ENCODE measurements around the gene EPC2.
"Not testable (repeated sequence)": the region's sequence is repeated elsewhere in the genome, so short reads cannot be mapped to it uniquely, and the experiment has no call there.

Gene EPC2

DNA sequence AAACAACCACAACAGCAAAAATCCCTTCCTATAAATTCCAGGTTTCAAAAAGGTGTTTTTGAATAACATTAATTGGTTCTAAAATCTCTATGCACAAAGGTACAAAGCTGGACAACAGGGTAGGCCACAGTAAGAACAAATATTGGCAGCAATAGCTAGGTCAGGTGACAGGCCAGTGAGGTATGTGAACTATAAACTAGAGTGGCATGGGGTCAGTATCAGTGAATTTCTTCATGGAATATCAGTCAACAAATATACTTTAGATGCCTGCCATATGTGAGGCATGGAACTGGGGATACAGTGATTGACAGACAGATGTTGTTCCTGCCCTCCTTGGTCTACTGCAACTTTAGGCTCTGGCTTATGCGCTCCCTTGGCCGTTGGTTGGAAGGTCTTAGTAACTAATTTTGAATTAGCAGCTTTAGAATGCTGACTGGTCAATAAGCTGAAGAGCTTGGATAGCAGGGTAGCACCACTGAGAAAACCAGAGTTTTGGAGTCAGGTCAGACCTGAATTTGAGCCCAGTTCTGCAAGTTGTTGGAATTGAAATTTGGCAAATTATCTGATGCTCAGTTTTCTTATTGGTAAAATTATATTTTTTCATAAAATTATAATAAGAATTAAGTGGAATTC, 2.3 kb upstream of the EPC2 start:
- no peak for DNase-seq

DNA sequence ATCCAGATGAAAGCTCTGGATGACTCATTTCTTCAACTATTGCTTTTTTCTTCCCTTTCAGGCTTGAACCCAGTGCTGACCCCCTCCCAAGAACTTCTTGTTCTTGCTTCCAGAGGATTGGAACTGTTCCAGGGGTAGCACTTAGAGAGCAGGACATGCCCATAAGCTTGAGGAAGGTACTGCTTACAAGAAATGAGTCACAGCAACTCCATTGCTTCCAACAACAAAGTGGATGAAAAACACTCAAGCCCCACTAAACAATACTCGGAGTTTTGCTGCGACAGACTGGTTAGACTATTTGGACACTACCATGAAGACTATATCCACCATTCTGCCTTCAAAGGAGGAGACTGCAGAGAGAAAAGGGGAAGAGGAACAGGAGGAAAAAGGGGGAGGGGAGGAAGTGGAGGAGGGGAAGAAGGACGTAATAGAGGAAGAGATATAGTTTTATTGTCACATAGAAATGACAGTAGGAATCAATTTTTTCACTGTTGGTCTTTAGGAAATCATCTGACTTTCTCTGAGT, 1.6 kb upstream of the EPC2 start:
- DNase-seq: no peak

DNA sequence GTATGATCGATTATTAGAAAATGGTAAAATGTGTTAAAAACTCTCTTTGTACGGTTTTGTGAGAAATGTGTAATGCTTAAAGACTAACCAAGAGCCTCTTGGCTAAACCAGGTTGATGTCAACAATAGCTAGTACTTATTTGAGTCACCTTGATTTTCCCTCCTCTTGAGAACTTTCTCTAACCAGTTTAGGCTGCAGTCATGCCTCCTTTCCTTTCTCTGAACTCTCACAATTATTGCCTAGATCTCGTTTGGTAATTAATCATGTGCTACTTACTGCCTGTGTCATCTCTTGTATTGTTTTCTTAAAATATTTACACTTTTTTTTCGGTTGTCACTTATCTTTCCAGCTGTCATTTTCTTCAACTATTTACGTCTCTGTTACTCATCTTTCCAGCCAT, 1.1 kb upstream of the EPC2 start:
- DNase-seq: no peak

DNA sequence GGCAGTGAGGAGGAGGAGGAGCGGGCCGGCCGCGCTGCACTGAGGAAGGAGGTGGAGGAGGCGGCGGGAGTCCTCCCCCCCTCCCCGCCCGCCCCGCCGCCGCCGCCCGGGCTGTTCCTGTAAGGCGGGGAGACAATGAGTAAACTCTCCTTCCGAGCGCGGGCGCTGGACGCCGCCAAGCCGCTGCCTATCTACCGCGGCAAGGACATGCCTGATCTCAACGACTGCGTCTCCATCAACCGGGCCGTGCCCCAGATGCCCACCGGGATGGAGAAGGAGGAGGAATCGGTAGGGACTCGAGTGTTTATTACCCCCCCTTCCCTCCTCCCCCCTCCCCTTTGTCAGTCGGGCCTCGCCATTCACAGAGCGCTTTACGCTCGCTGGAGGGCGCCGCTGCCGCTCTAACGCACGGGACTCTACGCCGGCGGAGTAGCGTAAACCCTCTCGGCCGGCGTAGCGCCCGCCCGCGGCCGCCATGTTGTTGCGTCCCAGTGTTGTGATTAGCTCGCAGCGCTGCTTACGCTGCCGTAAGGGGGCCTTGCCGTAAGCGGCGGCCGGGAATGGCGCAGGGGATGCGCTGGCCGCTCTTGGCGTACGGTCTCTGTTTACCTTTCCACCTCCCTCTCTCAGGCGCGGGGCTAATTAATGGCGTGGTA, 460 bp downstream of the EPC2 start:
- peak; percentile 68 for DNase-seq

DNA sequence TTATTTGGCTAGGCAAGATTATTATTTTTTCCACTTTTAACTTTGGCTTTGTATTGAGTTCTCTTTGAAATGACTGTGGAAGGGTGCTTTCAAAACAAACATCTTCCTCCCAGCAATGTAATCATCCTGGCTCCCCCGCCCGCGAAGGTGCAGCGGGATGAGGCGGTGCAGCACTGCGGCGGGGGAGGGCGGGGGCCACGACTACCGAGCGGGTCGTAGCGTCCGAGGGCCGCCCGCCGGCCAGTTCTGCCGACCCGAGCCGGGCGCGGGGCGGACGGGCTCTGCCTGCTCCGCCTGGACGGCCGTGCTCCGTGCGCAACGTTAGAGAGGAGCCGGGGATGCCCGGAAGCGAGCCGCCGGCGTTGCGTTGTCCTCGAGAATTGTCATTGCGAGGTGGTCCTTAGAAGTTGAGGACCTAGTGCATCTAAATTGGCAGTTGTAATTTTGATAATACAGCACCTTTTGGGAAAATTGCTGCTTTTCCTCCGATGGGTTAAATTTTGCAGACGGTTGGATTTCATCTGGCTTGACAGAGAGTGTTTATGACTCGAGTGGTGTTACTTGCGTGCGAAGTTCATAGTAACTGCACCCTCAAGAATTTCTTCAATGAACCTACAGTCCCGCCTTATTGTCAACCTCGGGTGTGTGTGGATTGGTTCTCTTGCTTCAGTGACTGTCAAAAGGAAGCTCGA, 1.1 kb downstream of the EPC2 start:
- DNase-seq: no peak

DNA sequence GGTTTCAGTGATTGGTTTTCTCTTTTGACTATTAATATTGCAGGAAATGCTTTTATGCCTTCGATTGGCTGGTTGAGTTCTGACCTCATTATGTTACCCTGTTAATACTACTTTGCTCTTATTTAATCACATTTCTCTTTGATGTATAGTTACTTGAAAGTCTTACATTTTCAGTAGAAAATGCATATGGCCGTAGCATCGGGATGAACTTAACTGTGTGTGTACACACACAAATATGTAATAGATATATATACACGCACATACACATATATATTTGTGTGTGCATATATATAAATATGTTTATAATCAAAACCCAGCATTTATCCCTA, 1.6 kb downstream of the EPC2 start:
- DNase-seq: no peak

- DNase-seq: not testable (repeated sequence)
Observed at GRCh38 chr2:148647711-148648110, 3.2 kb downstream of the EPC2 start.

DNA sequence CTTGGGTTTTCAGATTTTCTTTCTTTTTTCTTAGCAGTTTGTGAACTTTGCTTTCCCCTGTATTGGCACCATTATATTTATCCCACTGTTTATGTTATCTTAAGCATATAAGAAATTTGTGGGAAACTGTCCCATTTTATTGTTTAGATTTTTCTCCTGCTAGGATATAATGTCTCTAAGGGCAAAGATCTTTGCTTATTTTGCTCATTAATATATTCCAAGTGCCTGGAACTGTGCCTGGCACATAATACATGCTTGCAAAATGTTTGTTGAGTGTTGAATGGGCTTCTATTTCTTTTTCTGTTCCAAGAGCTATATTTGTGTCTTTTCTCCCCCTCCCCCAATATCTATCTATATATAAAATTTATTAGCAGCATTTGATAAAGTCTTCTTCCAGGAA, 5.4 kb downstream of the EPC2 start:
- DNase-seq: no peak

- DNase-seq: no peak
Observed at GRCh38 chr2:148650881-148651280, 6.3 kb downstream of the EPC2 start.

DNA sequence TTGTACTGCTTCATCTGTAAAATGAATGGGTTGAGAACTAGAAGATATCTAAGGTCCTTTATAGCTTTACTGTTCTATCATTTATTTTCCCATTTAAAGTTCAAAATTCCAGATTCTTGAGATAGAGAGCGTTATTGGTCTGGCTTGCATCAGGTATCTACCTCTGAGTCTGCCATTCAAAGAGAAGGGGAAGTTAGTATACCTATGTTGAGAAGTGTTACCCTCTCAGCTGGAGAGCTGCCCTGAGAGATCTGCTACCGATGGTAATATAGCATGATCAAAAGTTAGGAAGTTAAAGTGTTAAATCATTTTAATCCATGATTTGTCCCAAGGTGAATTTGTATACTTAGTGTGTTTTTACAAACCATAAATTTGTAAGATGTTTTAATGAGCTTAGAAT, 7.4 kb downstream of the EPC2 start:
- DNase-seq: no peak

DNA sequence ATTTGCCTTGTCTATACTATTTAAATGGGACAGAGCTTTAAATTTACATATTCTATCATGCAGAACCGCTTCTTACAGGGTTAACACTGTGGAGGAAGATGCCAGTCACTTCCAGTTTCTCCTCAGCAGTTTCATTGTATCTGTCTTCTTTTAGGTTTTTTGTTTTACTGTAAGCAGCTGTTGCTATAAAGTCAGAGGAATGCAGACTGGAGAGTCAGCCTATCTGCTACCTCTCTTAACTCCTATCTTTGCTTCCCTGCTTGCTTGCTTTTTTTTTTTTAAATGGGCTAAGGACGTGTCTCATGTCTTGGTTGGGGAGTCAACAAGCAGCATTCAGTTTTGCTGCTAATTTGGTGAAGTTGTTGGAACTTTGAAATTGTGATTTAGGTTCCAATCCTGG, 8.9 kb downstream of the EPC2 start:
- no peak for DNase-seq

DNA sequence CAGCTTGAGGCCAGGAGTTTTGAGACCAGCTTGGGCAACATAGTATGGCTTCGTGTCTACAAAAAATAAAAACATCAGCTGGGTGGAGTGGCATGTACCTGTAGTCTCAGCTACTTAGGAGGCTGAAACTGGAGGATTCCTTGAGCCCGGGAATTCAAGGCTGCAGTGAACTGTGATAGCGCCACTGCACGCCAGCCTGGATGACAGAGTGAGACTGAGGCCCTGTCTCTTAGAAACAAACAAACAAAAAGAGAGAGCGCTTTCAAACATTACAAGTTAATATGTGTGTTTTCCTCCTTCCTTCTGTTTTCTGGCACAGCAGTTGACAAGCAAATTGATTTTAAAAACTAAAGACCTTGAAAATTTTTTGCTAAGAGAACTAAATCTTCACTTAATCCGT, 9.9 kb downstream of the EPC2 start:
- no peak for DNase-seq

DNA sequence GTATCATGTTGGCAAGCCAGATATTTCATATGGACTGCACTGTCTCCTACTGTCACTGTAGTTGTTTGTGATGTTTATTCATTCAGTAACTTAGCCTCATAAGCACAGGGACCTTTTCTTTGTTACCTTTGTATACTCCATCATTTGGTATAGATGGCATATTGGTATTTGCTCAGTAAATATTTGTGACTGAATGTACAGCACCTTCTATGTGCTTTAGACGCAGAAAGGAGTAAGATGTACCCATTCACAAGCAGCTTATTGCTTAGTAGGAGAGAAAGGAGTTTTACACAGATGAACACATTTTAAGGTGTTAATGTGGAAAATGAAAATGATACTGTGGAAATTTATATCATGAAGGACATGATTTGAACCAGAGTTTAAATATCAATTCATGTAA, 12.0 kb downstream of the EPC2 start:
- no peak for DNase-seq

DNA sequence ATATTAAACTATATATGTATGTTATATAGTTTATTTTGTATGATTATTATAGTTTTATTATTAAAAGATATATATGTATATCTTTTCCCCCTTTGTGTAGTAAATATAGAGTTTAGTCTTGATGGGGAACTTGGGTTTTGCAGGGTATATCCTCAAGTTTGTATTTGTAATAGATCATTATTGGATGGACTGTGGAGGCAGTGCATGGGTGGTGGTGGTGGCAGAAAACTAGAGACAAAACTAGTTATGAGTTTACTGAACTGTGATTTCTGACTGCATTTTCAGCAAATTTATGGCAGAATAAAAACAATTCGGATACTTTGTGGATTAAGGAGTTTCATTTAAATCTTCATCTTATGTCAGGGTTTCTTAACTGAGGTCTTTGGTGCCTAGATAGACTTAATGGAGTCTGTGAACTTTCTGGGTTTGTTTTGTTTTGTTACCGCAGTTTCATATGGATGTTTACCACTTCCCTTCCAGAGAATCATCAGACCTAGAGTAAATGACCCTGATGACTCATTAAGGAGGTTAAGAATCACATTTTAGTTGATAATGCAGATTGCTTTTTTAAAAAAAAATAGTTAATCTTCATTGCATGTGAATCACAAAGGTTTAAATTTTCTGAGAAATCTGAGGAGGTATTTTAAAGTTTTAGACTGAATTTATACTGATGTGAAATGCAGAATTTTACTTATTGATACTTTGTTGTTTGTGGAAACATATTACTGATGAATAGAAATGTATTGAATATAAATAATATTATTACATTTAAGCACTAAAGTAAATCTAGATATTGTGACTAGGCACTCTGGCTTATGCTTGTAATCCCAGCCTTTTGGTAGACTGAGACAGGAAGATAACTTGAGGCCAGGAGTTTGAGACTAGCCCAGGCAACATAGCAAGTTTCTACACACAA, 14.5 kb downstream of the EPC2 start:
- no peak for DNase-seq

GRCh38 chr2:148660999-148661398, 16.4 kb downstream of the EPC2 start:
- no peak for DNase-seq

DNA sequence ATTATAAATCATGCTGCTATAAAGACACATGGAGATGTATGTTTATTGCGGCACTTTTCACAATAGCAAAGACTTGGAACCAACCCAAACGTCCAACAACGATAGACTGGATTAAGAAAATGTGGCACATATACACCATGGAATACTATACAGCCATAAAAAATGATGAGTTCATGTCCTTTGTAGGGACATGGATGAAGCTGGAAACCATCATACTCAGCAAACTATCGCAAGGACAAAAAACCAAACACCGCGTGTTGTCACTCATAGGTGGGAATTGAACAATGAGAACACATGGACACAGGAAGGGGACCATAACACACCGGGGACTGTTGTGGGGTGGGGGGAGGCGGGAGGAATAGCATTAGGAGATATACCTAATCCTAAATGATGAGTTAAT, 17.8 kb downstream of the EPC2 start:
- not testable (repeated sequence) for DNase-seq

DNA sequence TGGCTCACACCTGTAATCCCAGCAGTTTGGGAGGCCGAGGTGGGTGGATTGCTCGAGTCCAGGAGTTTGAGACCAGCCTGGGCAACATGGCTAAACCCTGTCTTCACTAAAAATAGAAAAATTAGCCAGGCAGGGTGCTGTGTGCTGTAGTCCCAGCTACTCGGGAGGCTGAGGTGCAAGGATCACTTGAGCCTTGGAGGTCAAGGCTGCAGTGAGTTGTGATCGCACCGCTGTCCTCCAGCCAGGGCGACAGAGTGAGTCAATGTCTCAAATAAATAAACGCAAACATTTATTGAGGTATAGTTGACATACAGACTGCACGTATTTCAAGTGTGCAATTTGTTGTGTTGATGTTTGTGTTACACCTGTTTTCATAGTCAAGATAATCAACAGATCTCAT, 19.7 kb downstream of the EPC2 start:
- no peak for DNase-seq

GRCh38 chr2:148666555-148666954, 22.0 kb downstream of the EPC2 start:
- DNase-seq: no peak

DNA sequence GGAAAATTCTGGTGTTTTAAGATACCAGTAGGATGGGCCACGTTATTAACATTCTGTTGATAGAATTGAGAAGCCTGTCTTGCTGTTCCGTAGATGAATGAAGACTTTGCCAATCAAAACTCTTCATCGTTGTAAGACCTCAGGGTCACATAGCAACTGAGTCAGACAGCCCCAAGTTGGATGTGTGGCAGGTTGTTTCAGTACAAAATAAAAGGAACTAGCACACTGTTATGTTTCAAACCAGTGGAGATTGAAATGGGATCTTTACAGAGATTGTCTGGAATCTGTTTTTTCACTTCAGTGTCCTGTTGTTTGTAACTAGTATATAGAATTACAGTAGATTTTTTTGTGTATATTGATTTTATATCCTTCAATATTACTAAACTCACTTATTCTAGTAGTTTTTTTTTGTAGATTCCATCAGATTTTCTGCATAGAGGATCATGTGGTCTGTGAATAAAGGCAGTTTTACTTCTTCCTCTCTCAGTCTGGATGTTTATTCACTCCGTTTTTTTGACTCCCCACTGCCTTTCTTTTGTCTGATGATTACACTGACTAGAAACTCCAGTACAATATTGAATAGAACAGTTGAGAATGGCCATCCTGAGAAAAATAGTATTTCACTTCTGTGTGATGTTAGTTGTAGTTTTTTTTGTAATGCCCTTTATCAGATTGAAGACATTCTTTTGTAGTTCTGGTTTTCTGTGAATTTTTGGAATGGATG, 22.7 kb downstream of the EPC2 start:
- DNase-seq: no peak

- DNase-seq: no peak
Observed at GRCh38 chr2:148670773-148671172, 26.2 kb downstream of the EPC2 start.

DNA sequence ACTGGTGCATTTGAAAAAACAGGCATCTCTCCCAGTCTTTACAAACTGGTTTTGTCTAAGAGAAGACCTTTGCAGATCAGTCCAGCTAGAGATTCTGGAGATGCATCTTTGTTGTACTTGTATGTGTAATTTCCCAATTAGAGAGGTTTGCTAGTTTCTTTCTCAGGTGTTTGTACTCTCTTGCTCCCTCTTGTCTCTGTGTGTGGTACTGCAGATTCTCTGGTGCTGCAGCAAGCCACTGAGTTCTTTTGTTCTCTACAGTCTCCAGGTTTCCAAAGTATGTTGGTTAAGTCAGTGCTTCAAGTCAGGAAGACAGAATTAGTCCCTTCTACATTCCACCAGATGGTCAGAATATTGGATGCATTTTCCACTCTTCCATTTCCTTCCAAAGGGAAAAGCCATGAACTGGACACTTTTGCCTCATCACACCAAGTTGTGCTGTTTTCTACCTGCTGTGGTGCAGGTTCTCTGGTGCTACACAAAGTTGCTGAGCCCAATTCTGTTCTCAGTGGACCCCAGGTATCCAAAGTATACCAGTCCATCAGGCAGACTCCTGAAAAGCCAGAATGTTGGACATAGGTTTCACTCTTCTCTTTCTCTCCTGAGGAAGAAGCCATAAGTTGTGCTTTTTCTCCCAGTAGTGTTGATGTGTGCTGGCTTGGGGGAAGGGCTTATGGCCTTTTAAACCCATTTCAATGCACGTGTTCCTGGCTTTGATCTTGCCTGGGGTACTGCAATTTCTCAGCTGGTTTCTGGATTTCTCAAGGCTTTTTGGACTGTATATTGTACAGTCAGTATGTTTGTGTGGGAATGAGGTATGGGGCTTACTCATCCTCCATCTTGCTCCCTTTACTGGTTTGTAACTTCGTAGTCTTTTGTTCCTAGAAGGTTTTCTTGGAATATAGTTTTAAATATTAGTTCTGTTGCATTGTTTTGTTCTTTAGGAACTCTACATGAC, 29.8 kb downstream of the EPC2 start:
- no peak for DNase-seq
